Astrocyte of the cerebellum (primary cell): ENCODE measurements around the gene DIDO1.

Source experiments
- DNase-seq: peaks from one replicate; pipeline ENCODE4 v3.0.0-alpha.2; 2011; ENCODE audit warnings: low read depth
- H3K4me3 ChIP-seq: 2 replicates; pipeline ENCODE4 v1.5.1; 2011; ENCODE audit warnings: mild to moderate bottlenecking, low read depth, low read length, moderate library complexity
- in situ Hi-C: cut with HindIII; loops from 2 replicates; pipeline ENCODE4 v1.10.0; 2017; ENCODE audit warnings: low sequenced_read_pairs
- TF ChIP-seq, protein P1 (sequence below): IDR thresholded peaks from 2 replicates; pipeline ENCODE4 v1.5.1; 2012; ENCODE audit warnings: low read length, low read depth, moderate library complexity, mild to moderate bottlenecking; ENCODE audit errors: missing control alignments

The DIDO1 gene

DNA sequence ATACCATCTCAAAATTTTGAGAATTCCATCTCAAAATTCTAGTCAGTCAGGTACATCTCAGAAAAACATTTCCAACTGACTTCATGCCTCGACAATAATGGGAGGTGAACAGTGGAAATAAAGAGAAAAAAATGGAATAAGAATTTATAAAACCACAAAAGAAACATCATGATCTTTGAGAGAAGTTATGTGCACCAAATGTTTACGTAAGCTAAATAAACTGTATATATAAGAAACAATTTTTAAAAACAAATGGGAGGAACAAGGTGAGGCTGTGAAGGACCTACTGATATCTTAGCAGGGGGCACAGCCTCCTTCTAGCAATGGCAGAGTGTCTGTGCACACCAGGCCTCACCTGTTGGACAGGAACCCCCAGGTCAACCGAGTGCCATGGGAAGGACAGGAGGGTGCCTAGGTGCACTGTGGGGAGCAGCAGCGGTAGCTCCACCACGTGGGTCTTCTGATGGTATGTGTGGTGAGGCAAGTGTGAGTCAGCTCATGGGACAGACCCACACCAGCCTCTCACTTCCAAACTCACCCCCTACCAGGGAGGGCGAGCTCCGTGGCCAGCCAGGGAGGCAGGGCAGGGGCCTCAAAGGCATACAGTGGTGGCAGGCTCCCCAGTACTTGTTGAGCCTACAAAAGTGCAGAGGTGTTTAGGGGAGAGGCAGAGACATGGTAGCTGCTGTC, 23.2 kb downstream of the DIDO1 start:
- TF ChIP-seq, protein P1, sequence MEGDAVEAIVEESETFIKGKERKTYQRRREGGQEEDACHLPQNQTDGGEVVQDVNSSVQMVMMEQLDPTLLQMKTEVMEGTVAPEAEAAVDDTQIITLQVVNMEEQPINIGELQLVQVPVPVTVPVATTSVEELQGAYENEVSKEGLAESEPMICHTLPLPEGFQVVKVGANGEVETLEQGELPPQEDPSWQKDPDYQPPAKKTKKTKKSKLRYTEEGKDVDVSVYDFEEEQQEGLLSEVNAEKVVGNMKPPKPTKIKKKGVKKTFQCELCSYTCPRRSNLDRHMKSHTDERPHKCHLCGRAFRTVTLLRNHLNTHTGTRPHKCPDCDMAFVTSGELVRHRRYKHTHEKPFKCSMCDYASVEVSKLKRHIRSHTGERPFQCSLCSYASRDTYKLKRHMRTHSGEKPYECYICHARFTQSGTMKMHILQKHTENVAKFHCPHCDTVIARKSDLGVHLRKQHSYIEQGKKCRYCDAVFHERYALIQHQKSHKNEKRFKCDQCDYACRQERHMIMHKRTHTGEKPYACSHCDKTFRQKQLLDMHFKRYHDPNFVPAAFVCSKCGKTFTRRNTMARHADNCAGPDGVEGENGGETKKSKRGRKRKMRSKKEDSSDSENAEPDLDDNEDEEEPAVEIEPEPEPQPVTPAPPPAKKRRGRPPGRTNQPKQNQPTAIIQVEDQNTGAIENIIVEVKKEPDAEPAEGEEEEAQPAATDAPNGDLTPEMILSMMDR: no peak
- DNase-seq: no peak

DNA sequence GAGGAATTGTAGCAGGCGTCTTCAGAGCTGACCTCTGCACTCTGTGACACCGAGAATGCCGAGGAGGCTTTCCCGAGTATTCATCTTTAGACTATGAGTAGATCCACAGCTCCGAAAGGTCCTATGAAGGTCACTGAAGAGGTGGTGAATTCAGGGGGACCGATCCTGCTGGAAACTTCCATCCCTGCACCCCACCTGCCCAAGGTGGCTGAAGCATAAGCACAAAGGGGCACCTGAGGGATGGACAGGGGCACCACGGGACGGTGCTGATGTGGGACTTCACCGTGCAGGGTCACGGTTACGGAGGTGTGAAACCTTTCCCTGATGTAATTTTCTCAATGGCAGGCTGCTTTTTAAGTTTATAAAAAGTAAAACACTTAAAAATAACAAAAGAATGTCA, 24.4 kb downstream of the DIDO1 start:
- DNase-seq: no peak
- TF ChIP-seq, protein P1: no peak
- in situ Hi-C loops: no loop called here
- no peak overlapping the region for H3K4me3 ChIP-seq

More for the DNA sequence above, 23.2 kb downstream of the DIDO1 start:
- in situ Hi-C loops: no loop called here
- no peak overlapping the region for H3K4me3 ChIP-seq

DNA sequence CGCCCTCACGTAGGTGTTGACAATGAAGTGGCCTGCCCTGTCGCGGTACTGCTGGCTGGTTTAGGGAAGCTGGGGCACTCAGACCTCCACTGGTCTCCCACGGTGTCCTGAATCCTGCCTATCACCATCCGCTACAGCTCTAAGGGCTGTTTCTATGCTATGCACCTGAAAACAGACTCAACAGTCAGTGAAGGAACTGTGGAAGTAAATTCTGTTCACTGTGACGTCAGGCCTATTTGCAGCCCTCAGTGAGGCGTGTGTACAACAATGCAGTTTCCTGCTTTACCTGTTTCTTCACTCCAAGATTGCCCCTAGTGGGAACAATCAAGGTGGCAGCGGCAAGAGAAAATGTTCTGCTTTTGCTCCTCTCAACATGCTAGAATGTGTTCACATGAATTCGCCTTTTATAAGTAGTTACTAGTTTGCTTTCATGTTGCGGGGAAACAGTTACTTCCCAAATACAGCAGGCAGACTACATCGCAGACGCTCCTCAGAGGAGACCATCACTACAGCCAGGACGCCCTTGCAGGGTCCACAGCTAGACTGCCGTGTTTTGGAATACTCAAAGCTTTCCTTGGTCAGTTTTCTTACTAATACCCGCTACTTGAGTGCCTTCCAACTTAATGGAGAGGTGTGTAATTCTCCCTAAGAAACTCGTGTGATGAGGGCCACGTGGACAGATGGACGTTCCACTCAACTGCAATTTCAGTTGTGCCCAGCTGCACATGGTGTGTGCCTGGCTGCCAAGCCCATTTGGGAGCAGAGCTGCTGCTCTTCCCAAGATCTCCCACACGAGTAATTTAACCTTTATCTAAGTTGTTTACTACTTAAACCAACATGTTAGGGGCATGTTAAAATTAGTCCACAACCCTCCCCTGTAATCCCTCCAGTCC, 25.4 kb downstream of the DIDO1 start:
- no peak for DNase-seq
- no peak overlapping the region for H3K4me3 ChIP-seq

DNA sequence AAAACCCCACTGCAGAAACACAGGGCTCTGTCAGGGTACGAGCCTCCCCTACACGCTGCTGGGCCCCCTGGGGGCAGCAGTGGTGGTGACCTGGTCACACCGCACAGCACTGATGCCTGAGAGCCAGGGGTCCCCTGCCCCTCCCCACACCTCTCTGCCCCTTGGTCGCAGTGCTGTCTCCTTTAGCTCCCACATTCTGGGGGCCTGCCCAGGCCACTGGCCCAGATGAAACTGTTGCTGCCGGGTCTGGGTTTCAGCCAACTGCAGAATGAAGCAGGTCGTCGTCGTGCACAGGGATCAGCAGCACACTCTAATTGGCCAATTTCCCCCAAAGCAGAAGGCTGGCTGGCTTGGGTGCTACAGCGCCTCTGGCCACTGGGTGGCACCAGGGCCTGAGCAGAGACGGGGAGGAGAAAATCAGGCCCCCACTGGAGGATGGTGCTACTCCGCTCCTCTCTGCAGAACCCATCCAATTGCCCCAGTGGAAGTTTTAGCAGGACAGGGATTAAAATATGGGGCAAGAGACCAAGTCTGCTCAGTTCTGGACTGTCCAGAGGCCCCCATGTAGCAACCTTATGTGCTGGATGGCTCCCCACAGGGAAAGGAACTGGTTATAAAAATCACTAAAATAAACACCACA, 26.1 kb downstream of the DIDO1 start:
- DNase-seq: no peak
- in situ Hi-C loops: no loop called here
- TF ChIP-seq, protein P1: peak; percentile 64
- no peak overlapping the region for H3K4me3 ChIP-seq

More for the DNA sequence above, 25.4 kb downstream of the DIDO1 start:
- in situ Hi-C loops: no loop called here
- TF ChIP-seq, protein P1: peak; percentile 41

DNA sequence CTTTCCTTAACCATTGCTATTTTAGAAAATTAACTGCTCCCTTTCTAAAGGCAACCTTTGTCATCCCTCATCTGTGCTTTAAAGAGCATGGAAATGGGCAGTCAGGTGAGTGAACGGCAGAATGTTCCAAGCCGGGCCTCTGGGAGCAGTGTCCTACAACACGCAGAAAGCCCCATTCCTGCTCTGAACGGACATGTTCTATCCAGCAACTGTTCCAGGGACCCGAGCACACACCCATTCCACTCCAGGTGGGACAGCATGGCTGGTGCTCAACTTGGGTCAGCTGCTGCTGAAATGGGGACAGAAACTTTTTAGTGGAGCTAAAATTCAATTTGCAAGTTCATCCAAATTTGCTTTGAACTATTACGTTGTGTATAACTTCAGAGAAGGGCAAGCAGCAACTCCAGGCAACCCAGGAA, 26.7 kb downstream of the DIDO1 start:
- in situ Hi-C loops: no loop called here
- TF ChIP-seq, protein P1: no peak
- DNase-seq: no peak
- no peak overlapping the region for H3K4me3 ChIP-seq

DNA sequence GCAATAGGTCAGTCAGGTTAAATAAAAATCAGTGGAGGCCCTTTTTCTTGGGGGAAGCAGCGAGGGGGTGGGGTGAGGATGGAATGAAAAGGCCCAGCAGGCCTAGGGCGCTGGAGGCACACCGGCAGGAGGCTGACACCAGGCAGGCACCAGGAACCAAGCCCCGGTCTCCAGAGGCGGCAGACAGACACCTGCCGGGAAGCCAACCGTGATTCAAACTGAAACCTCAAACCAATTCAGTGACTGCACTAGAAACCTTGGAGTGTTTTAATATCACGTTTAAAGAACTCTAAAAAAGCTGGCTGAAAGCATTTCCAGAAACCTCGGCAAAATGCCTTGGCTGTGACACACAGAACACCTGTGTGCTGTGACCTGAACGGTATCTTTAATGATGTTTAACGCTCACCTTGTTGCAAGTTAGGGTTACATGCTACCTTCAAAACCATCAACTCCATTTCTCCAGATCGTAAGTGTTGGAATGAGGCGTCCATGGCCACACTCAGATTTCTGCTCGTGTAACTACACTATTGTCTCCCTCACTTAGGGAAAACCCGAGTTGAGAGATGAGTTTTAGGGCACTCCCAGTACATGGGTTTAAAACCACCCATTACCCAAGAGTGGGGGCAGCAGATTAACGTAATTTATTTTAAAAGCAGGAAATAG, 27.2 kb downstream of the DIDO1 start:
- TF ChIP-seq, protein P1: no peak
- in situ Hi-C loops: no loop called here
- H3K4me3 ChIP-seq: no peak overlapping the region
- no peak for DNase-seq
